GM15510 (cell line): ENCODE results near the gene TICRR.

Experiments
- POLR2A ChIP-seq: IDR thresholded peaks from 3 replicates; pipeline ENCODE4 v1.6.1; 2011; ENCODE audit warnings: borderline replicate concordance; ENCODE audit not compliant: insufficient read length; ENCODE audit errors: extremely low read depth

Gene TICRR

GRCh38 chr15:89611317-89611716, 36.0 kb downstream of the TICRR start:
- TF ChIP-seq POLR2A: no peak

GRCh38 chr15:89613031-89613430, 37.8 kb downstream of the TICRR start:
- TF ChIP-seq POLR2A: no peak

GRCh38 chr15:89614164-89614563, 38.9 kb downstream of the TICRR start:
- no peak for TF ChIP-seq POLR2A

DNA sequence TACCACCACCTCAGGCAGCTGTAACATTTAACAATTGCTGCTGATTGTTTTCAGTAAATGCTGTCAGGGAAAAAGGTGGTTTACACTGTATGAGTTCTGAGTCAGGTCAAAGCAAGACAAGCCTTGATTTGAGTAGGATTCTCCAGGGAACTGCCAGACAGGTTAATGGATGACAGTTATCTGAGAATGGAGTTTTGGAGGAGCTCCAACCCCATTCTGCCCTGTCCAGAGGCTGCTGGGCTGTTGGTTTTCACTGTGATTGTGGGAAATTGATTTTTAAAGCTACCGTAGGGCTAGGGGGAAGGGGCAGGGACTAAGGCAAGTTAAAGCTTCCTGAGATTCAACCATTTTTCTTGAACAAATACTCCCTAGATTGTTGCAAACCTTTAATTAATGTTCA, 39.9 kb downstream of the TICRR start:
- no peak for TF ChIP-seq POLR2A

GRCh38 chr15:89616228-89616627, 41.0 kb downstream of the TICRR start:
- TF ChIP-seq POLR2A: no peak

DNA sequence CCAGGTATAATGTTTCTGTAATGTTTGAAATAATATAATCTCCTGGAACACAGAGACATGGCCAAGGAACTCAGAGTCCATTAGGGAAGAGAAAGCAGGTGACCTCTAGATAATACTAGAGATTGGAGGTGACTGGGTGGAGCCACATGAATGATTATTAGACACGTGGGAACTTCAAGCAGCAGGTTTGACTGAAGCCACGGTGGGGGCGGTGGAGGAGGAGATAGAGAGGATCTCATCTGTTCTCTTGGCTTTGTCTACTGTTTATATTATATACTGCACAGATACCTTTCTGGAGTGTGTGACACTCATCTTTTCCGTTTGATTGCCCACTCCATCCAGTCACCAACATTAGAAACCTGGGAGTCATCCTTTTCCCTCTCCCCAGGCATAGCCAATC, 46.3 kb downstream of the TICRR start:
- no peak for TF ChIP-seq POLR2A

- no peak for TF ChIP-seq POLR2A
Measured at GRCh38 chr15:89623165-89623564, 47.9 kb downstream of the TICRR start.

DNA sequence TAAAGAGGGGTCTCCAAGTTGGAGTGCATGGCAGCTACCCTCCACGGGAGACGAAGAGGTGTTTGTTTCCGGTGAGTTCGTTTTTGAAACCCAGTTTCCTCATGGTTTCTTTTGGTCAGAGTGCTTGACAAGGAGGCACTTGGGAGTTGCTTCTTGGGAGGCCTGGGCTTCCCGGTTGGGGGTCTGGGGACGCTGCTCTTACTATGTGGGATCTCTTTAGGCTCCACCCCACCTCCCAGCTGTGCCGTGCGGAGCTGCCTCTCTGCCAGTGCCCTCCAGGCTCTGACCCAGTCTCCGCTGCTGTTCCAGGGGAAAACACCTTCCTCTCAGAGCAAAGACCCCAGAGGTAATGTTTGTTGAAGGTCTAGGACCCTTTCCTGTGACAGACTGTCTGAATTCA, 50.4 kb downstream of the TICRR start:
- no peak for TF ChIP-seq POLR2A

DNA sequence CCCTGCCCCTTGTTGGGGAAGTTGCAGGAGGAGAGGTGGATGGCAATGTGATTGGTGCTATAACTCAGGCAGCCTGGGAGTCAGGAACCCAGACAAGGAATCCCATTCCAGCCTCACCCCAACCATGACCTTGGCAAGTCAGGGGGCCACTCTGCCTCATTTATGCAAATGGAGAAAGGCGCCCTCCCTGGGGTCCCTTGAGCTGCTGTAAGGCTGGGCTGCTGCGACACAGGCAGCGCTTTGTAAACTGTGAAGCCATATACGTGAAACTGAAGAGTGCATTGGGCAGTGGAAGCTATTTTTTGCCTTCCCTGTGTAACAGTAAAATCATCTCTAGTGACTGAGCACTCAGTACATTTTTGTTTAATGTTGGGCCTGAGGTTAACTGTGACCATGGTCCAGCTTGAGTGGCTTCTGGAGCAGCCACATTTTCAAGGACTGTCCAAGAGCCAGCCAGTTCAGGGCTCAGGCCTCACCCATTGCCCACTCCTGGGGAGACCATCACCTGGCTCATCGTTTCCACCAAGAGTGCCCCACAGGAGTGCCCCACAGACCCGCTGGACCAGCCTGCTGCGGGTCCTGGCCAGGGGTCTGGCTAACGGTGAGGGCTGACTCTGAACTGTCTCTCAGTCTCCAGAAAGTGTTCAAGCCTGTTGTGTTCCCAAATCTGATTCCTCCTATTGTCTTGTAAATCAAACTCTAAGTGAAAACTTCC, 52.1 kb downstream of the TICRR start:
- no peak for TF ChIP-seq POLR2A

DNA sequence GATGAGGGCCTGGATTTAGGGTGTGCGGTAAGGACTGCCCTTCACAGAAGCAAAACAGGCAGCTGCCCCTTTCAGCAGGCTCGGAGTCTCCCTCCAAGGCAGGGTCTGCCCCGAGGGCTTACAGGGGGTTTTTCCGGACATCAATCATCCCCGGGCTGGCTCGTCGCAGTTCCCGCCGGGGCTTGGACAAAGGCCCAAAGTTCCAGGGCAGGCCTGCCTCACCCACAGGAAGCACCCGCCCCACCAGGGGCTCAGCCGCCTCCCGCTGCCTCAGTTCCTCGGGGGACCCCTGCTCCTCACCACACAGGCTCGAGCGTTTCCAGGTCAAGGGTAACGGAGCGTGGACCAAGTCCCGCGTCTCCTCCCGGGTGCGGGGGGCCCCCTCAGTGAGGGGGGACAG, 53.0 kb downstream of the TICRR start:
- TF ChIP-seq POLR2A: no peak

- TF ChIP-seq POLR2A: no peak
Measured at GRCh38 chr15:89628806-89629715, 53.8 kb downstream of the TICRR start.

GRCh38 chr15:89629829-89630228, 54.6 kb downstream of the TICRR start:
- no peak for TF ChIP-seq POLR2A

- TF ChIP-seq POLR2A: no peak
Measured at GRCh38 chr15:89630260-89630659, 55.0 kb downstream of the TICRR start.

DNA sequence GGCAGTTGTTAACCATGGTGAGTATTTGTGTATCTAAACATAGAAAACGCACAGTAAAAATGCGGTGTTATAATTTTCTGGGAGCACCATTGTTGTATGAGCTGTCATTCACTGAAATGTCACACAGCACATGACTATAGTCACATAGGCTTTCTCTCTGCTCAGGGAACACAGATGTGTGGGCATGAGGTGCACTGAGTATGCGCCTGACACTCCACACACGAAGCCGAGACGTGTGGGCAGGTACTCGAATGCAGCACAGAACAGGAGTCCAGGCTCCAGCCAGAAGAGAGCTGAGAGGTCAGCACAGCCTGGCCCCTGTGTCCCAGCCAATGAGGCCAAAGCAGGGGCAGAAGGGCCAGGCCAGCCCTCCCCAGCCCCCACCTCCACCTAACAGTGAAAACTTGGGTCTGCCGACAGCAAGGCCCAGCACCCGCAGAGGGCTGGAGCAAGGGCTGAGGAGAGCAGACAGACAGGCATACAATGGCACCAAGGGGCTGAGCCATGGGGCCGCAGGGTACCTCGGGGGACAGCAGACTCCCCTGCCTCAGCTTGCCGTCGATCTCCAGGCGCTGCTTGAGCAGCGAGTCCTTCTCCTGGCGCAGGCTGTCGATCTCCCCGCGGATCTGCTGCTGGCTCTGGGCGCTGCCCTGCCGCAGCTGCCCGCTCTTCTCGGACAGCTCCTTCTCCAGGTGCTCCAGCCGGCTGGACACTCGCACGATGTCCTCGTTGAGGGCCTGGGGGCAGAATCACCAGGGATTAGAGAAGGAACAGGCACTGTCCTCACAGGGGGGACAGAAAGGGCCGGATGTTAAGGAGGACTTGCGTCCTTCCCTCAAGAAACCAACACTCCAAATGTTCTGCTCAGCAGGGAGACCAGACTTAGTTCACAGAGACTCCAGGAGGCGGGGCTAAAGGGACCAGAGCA, 56.0 kb downstream of the TICRR start:
- TF ChIP-seq POLR2A: no peak

DNA sequence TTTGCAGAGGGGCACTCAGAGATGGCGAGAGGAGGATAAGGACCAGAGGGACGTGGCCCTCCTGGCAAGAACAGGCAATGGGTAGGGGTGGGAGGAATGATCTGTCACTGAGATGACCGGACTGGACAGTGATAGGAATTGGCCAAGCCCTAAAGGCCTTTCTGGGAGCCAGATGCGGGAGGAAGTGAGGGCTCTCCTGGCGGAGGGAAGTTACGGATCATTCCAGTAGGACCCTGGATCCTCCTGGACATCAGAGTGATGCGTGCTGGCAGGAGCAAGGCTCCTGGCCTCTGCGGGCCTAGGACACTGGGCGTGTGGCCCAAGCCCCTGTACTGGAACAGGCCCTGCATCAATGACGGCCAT, 56.6 kb downstream of the TICRR start:
- TF ChIP-seq POLR2A: no peak
